IMR-90 (cell line): ENCODE results near the gene AKR1A1. TPM values are rescaled to one million over a fixed set of nuclear protein-coding genes. Genes with fewer than 3 reads are reported as not detected.

Experiments
- ATAC-seq: fragments of 200-7000 bp; cut with Tn5 transposase; 2 replicates; pipeline ENCODE4 v1.9.1; 2020; ENCODE audit warnings: low read depth, mild to moderate bottlenecking, moderate library complexity
- BruUV-seq: library from RNA; stranded (reverse); fragments of 400-500 nt; replicated peaks from 2 replicates; lab custom pipeline; 2021; lab: Mats Ljungman, UMichigan
- CTCF ChIA-PET: fragments of 300-600 bp; formaldehyde crosslinking; extraction: SDS; loops from one replicate; lab custom pipeline; 2021; ENCODE audit warnings: antibody characterized with exemption; lab: Yijun Ruan, JAX
- POLR2A ChIA-PET: fragments of 300-600 bp; sonication (Branson Sonifier 250); formaldehyde crosslinking; loops from one replicate; lab custom pipeline; 2022; ENCODE audit warnings: antibody characterized with exemption; ENCODE audit not compliant: unreplicated experiment; lab: Charles Lee
- DNase-seq: peaks from one replicate; pipeline ENCODE4 v3.0.0; 2013
- H2AFZ ChIP-seq: replicated peaks from 2 replicates; pipeline ENCODE3; 2013; ENCODE audit warnings: low read length, mild to moderate bottlenecking; ENCODE audit not compliant: poor library complexity
- H2AK5ac ChIP-seq: 2 replicates; pipeline ENCODE4 v1.6.1; 2013; ENCODE audit warnings: low read depth, low read length, inconsistent platforms
- H2AK9ac ChIP-seq: replicated peaks from 2 replicates; pipeline ENCODE3; 2013; ENCODE audit warnings: mild to moderate bottlenecking, low read depth, low read length, moderate library complexity; ENCODE audit not compliant: poor library complexity
- H2BK120ac ChIP-seq: 2 replicates; pipeline ENCODE4 v1.6.1; 2013; ENCODE audit warnings: low read depth, low read length, inconsistent platforms
- H2BK15ac ChIP-seq: 3 replicates; pipeline ENCODE4 v1.6.1; 2013; ENCODE audit warnings: low read depth, low read length, inconsistent platforms
- H2BK20ac ChIP-seq: 2 replicates; pipeline ENCODE4 v1.6.1; 2013; ENCODE audit warnings: low read depth, mild to moderate bottlenecking, inconsistent platforms, low read length, moderate library complexity
- H2BK5ac ChIP-seq: 2 replicates; pipeline ENCODE4 v1.6.1; 2013; ENCODE audit warnings: mild to moderate bottlenecking, low read depth, low read length, inconsistent platforms; ENCODE audit not compliant: poor library complexity, severe bottlenecking
- H3K14ac ChIP-seq: replicated peaks from 2 replicates; pipeline ENCODE4 v1.6.1; 2013; ENCODE audit warnings: low read depth, low read length, inconsistent platforms
- H3K18ac ChIP-seq: 2 replicates; pipeline ENCODE4 v1.6.1; 2013; ENCODE audit warnings: low read depth, low read length, control low read depth
- H3K23ac ChIP-seq: 2 replicates; pipeline ENCODE4 v1.6.1; 2013; ENCODE audit warnings: low read depth, low read length, inconsistent platforms
- H3K27ac ChIP-seq: 2 replicates; pipeline ENCODE4 v1.5.1; 2013; ENCODE audit warnings: mild to moderate bottlenecking, control low read depth, low read length; ENCODE audit not compliant: insufficient read depth
- H3K27me3 ChIP-seq: 2 replicates; pipeline ENCODE4 v1.6.1; 2013; ENCODE audit warnings: low read length; ENCODE audit not compliant: control insufficient read depth, insufficient read depth
- H3K36me3 ChIP-seq: 2 replicates; pipeline ENCODE4 v1.6.1; 2013; ENCODE audit warnings: low read length, mixed read lengths; ENCODE audit not compliant: control insufficient read depth, insufficient read depth
- H3K4ac ChIP-seq: 2 replicates; pipeline ENCODE4 v1.6.1; 2013; ENCODE audit warnings: low read depth, low read length, inconsistent platforms
- H3K4me1 ChIP-seq: 2 replicates; pipeline ENCODE4 v1.6.1; 2013; ENCODE audit warnings: low read length, mixed read lengths; ENCODE audit not compliant: control insufficient read depth, insufficient read depth
- H3K4me2 ChIP-seq: 2 replicates; pipeline ENCODE4 v1.6.1; 2013; ENCODE audit warnings: low read depth, mild to moderate bottlenecking, control low read depth, low read length, moderate library complexity
- H3K4me3 ChIP-seq: 2 replicates; pipeline ENCODE4 v1.5.1; 2013; ENCODE audit warnings: low read depth, mild to moderate bottlenecking, control low read depth, low read length, moderate library complexity; ENCODE audit not compliant: insufficient read depth
- H3K56ac ChIP-seq: 2 replicates; pipeline ENCODE4 v1.6.1; 2013; ENCODE audit warnings: low read length, inconsistent platforms; ENCODE audit not compliant: insufficient read depth; ENCODE audit errors: extremely low read depth
- H3K79me1 ChIP-seq, 2 experiments: 2 replicates each; pipeline ENCODE4 v1.6.1; 2013; ENCODE audit warnings: low read length in 2 of 2, inconsistent platforms in 1 of 2, low read depth in 1 of 2
- H3K9ac ChIP-seq: 2 replicates; pipeline ENCODE4 v1.6.1; 2013; ENCODE audit warnings: low read depth, low read length, control low read depth
- H3K9me1 ChIP-seq: 2 replicates; pipeline ENCODE4 v1.6.1; 2013; ENCODE audit warnings: low read length, inconsistent platforms; ENCODE audit not compliant: insufficient read depth
- H3K9me3 ChIP-seq: 2 replicates; pipeline ENCODE4 v1.6.1; 2013; ENCODE audit warnings: low read length; ENCODE audit not compliant: control insufficient read depth, insufficient read depth
- H4K20me1 ChIP-seq: 2 replicates; pipeline ENCODE4 v1.6.1; 2013; ENCODE audit warnings: low read length, inconsistent platforms; ENCODE audit not compliant: insufficient read depth
- H4K5ac ChIP-seq: 2 replicates; pipeline ENCODE4 v1.6.1; 2013; ENCODE audit warnings: mild to moderate bottlenecking, low read depth, low read length, control low read depth
- H4K8ac ChIP-seq, 2 experiments: 2 replicates each; pipeline ENCODE4 v1.6.1; 2013; ENCODE audit warnings: low read depth in 2 of 2, low read length in 2 of 2, control low read depth in 1 of 2, inconsistent platforms in 1 of 2
- H4K91ac ChIP-seq: 2 replicates; pipeline ENCODE4 v1.6.1; 2013; ENCODE audit warnings: low read depth, low read length, inconsistent platforms; ENCODE audit not compliant: insufficient read depth
- CEBPB ChIP-seq: IDR thresholded peaks from 2 replicates; pipeline ENCODE4 v1.6.1; 2012; ENCODE audit warnings: low read depth, low read length, improper control_type of control experiment
- CHD1 ChIP-seq: IDR thresholded peaks from 2 replicates; pipeline ENCODE4 v1.6.1; 2012; ENCODE audit warnings: low read depth, low read length, improper control_type of control experiment
- MXI1 ChIP-seq: IDR thresholded peaks from 2 replicates; pipeline ENCODE4 v1.6.1; 2012; ENCODE audit warnings: low read depth, mild to moderate bottlenecking, low read length, moderate library complexity, borderline replicate concordance
- POLR2A ChIP-seq: IDR thresholded peaks from 2 replicates; pipeline ENCODE4 v1.6.1; 2012; ENCODE audit warnings: mild to moderate bottlenecking, low read depth, low read length
- RAD21 ChIP-seq: IDR thresholded peaks from 2 replicates; pipeline ENCODE4 v1.6.1; 2012; ENCODE audit warnings: low read length, improper control_type of control experiment
- RCOR1 ChIP-seq: IDR thresholded peaks from 2 replicates; pipeline ENCODE4 v1.6.1; 2012; ENCODE audit warnings: mild to moderate bottlenecking, low read length, improper control_type of control experiment; ENCODE audit not compliant: insufficient replicate concordance
- SMC3 ChIP-seq: fragments of 150-350 bp; IDR thresholded peaks from 2 replicates; pipeline ENCODE4 v1.6.1; 2016; ENCODE audit warnings: low read depth, mild to moderate bottlenecking, antibody characterized with exemption, low read length, moderate library complexity
- WGBS, 2 experiments: methylation state at CpG; one replicate each; pipeline versions ENCODE4 v1.1.5 to v1.1.7; 2013; ENCODE audit warnings: missing lambda C conversion rate in 2 of 2; ENCODE audit not compliant: insufficient read length in 1 of 2; ENCODE audit errors: extremely low coverage in 2 of 2; 5-methylcytosine and 5-hydroxymethylcytosine counted together
- dilution Hi-C: fragments of 300-500 bp; cut with HindIII; formaldehyde crosslinking; loops from one replicate; pipeline ENCODE4 v1.14.3; 2018; ENCODE audit warnings: low sequenced_read_pairs; ENCODE audit not compliant: unreplicated experiment
- in situ Hi-C: fragments of 300-500 bp; cut with MboI; formaldehyde crosslinking; loops from 3 replicates; pipeline ENCODE4 v1.14.3; 2019; ENCODE audit warnings: low sequenced_read_pairs, inconsistent platforms, mixed read lengths
- intact Hi-C: fragments of 100-400 bp; cut with micrococcal nuclease; formaldehyde crosslinking; loops from 2 replicates; pipeline ENCODE4 v1.10.0; 2022
- polyA plus RNA-seq, 3 experiments: library from polyadenylated mRNA; depleted of rRNA; stranded (reverse); fragments of >200 nt; gene quantifications; 2 replicates each; pipeline ENCODE4 v1.2.3, GENCODE V29; 2012; ENCODE audit warnings: low replicate concordance in 1 of 3
- total RNA-seq: library from RNA; depleted of rRNA; stranded (reverse); fragments of >200 nt; gene quantifications from 2 replicates; pipeline ENCODE4 v1.2.3, GENCODE V29; 2012
- TF ChIP-seq, protein P1 (sequence below): conservative IDR thresholded peaks from 2 replicates; pipeline ENCODE4 v1.5.1; 2012; ENCODE audit warnings: mild to moderate bottlenecking, low read depth, low read length, improper control_type of control experiment
- TF ChIP-seq, protein P2 (sequence below): fragments of 150-350 bp; IDR thresholded peaks from 2 replicates; pipeline ENCODE4 v1.6.1; 2016; ENCODE audit warnings: low read depth, mild to moderate bottlenecking, low read length, moderate library complexity, borderline replicate concordance

Gene AKR1A1
- total and polyA plus RNA-seq, 2 of the 4 experiments (the other 2 are of a cell fraction): 141 to 151 TPM

DNA sequence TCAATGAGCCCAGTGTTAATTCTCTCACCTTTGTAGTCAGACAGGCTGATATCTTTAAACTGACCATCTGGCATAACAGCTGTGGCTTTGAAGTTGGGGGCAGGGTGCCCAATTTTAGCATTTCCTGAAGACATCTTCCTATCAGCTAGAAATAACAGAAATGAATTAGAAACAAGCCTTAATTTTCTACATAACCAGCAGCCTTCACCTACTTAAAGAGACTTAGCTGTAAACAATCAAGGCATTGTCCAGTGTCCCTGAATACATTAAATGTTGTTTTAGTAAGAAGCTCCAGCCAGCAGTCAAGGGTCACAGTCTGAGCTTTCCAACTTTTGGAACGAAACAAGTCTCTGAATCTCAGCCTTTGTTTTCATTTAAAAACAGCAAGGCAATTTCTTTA is 31.7 kb upstream of the AKR1A1 start:
- ATAC-seq (no peak), DNase-seq (no peak)
- Histone ChIP-seq H2BK20ac (no peak overlapping the region), H3K27ac (no peak overlapping the region), H2BK120ac (no peak overlapping the region), H2AFZ (no peak overlapping the region), H3K9me3 (no peaks in the 10 kb centered on the region), H4K20me1 (peaks cover 62% of the 10 kb centered on the region), H4K5ac (no peak overlapping the region), H3K9ac (no peak overlapping the region), H4K91ac (no peak overlapping the region), H3K18ac (no peak overlapping the region), H3K79me1 (peaks cover 11 to 49% of the 10 kb centered on the region in 2 experiments), H3K4me1 (peaks cover 20% of the 10 kb centered on the region), H4K8ac (no peak overlapping the region), H3K27me3 (no peaks in the 10 kb centered on the region), H3K4me3 (no peak overlapping the region), H3K14ac (no peak overlapping the region), H3K36me3 (peaks cover 33% of the 10 kb centered on the region), H2AK9ac (no peak overlapping the region), H3K4ac (no peak overlapping the region), H2BK5ac (no peak overlapping the region), H3K4me2 (peak overlapping the region; percentile 91), H3K23ac (0 out of 2 replicates have a peak overlapping the region, but pooled peaks have one; percentile 81), H3K56ac (no peak overlapping the region), H2BK15ac (no peak overlapping the region), H3K9me1 (0 out of 2 replicates have a peak, but pooled peaks cover 8% of the 10 kb centered on the region), H2AK5ac (no peak overlapping the region)
- intact Hi-C loops (no loop called here), in situ Hi-C loops (loop anchor here (5.0 kb wide), 1 partner anchor 48 kb away; no protein-coding TSS in a partner anchor), dilution Hi-C loops (no loop called here)
- TF ChIP-seq SMC3 (no peak), CHD1 (no peak), RCOR1 (no peak), RAD21 (no peak), POLR2A (no peak), CEBPB (no peak), MXI1 (no peak)
- TF ChIP-seq, protein P1, sequence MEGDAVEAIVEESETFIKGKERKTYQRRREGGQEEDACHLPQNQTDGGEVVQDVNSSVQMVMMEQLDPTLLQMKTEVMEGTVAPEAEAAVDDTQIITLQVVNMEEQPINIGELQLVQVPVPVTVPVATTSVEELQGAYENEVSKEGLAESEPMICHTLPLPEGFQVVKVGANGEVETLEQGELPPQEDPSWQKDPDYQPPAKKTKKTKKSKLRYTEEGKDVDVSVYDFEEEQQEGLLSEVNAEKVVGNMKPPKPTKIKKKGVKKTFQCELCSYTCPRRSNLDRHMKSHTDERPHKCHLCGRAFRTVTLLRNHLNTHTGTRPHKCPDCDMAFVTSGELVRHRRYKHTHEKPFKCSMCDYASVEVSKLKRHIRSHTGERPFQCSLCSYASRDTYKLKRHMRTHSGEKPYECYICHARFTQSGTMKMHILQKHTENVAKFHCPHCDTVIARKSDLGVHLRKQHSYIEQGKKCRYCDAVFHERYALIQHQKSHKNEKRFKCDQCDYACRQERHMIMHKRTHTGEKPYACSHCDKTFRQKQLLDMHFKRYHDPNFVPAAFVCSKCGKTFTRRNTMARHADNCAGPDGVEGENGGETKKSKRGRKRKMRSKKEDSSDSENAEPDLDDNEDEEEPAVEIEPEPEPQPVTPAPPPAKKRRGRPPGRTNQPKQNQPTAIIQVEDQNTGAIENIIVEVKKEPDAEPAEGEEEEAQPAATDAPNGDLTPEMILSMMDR: no peak
- TF ChIP-seq, protein P2, sequence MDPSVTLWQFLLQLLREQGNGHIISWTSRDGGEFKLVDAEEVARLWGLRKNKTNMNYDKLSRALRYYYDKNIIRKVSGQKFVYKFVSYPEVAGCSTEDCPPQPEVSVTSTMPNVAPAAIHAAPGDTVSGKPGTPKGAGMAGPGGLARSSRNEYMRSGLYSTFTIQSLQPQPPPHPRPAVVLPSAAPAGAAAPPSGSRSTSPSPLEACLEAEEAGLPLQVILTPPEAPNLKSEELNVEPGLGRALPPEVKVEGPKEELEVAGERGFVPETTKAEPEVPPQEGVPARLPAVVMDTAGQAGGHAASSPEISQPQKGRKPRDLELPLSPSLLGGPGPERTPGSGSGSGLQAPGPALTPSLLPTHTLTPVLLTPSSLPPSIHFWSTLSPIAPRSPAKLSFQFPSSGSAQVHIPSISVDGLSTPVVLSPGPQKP: no peak
- ChIA-PET CTCF (interaction anchor here (0.9 kb wide), 1 partner anchor 11 kb away, joined by 3 read pairs; no protein-coding TSS in a partner anchor), POLR2A (interaction anchor here (0.5 to 0.6 kb wide), 2 partner anchors 126 to 378 kb away, joined by 3 read pairs; no protein-coding TSS in a partner anchor)
- WGBS, 2 experiments: no CpG with 5 or more reads among the region's 1 CpG
- BruUV-seq: TSS peak; percentile 7
